ENCODE data around the gene TTPAL.

Gene TTPAL

GRCh38 chr20:44442298-44443070 lies 33.2 kb upstream of the TTPAL start:
- no peak for DNase-seq (ENCODE audit: low read depth in 2 of 2)

- DNase-seq (ENCODE audit: low read depth in 2 of 2), result no peak
Observed at GRCh38 chr20:44445742-44446710, 29.6 kb upstream of the TTPAL start.

GRCh38 chr20:44447827-44448419 lies 27.8 kb upstream of the TTPAL start:
- no peak for DNase-seq (ENCODE audit: low read depth in 2 of 2)

GRCh38 chr20:44448753-44449546 lies 26.7 kb upstream of the TTPAL start:
- no peak for DNase-seq (ENCODE audit: low read depth in 2 of 2)

- DNase-seq (ENCODE audit: low read depth in 2 of 2), result no peak
Observed at GRCh38 chr20:44449864-44450263, 25.8 kb upstream of the TTPAL start.

- no peak for DNase-seq (ENCODE audit: low read depth in 2 of 2)
Observed at GRCh38 chr20:44450281-44450889, 25.3 kb upstream of the TTPAL start.

GRCh38 chr20:44450903-44451450 lies 24.7 kb upstream of the TTPAL start:
- no peak for DNase-seq (ENCODE audit: low read depth in 2 of 2)

GRCh38 chr20:44454306-44454963 lies 21.2 kb upstream of the TTPAL start:
- DNase-seq (ENCODE audit: low read depth in 2 of 2), result no peak

GRCh38 chr20:44455126-44455525 lies 20.5 kb upstream of the TTPAL start:
- DNase-seq (ENCODE audit: low read depth in 2 of 2), result no peak

GRCh38 chr20:44456611-44457010 lies 19.1 kb upstream of the TTPAL start:
- no peak for DNase-seq (ENCODE audit: low read depth in 2 of 2)

GRCh38 chr20:44457016-44457415 lies 18.7 kb upstream of the TTPAL start:
- no peak for DNase-seq (ENCODE audit: low read depth in 2 of 2)

- no peak for DNase-seq (ENCODE audit: low read depth in 2 of 2)
Observed at GRCh38 chr20:44459271-44459670, 16.4 kb upstream of the TTPAL start.

GRCh38 chr20:44460795-44461141 lies 14.9 kb upstream of the TTPAL start:
- no peak for DNase-seq (ENCODE audit: low read depth in 2 of 2)

- no peak for DNase-seq (ENCODE audit: low read depth in 2 of 2)
Observed at GRCh38 chr20:44461142-44461802, 14.4 kb upstream of the TTPAL start.

- no peak for DNase-seq (ENCODE audit: low read depth in 2 of 2)
Observed at GRCh38 chr20:44461803-44462174, 13.9 kb upstream of the TTPAL start.

GRCh38 chr20:44463466-44463865 lies 12.2 kb upstream of the TTPAL start:
- no peak for DNase-seq (ENCODE audit: low read depth in 2 of 2)

GRCh38 chr20:44464514-44464913 lies 11.2 kb upstream of the TTPAL start:
- no peak for DNase-seq (ENCODE audit: low read depth in 2 of 2)

GRCh38 chr20:44465001-44465560 lies 10.6 kb upstream of the TTPAL start:
- no peak for DNase-seq (ENCODE audit: low read depth in 2 of 2)

GRCh38 chr20:44467289-44467883 lies 8.3 kb upstream of the TTPAL start:
- no peak for DNase-seq (ENCODE audit: low read depth in 2 of 2)

Data from stimulated activated CD8-positive, alpha-beta memory T cell treated with anti-CD3 and anti-CD28 coated beads, Interleukin-2, amount 100 ng/mL, for 48 hours (primary cell).